Measurements from ENCODE around the gene IFI35. TPM values are rescaled to one million over a fixed set of nuclear protein-coding genes. Genes with fewer than 3 reads are reported as not detected.

Gene IFI35
- total and polyA plus RNA-seq, 9 of the 15 experiments (the other 6 are each of a cell fraction or from before 2014, with no cell fraction given) = 4.4 to 13.1 (median 10.2) TPM

GRCh38 chr17:42980274-42980765 lies 26.3 kb upstream of the IFI35 start, which contains the start of gene RUNDC1 (continued):
- TF ChIP-seq YY1 (IDR thresholded peaks at IDR 0.05; ENCODE audit: borderline replicate concordance in 1 of 3, control insufficient read depth in 1 of 3, extremely low read depth in 1 of 3, insufficient read depth in 3 of 3, insufficient read length in 1 of 3, insufficient replicate concordance in 2 of 3, low read depth in 1 of 3, low read length in 2 of 3) (peak; percentile 77 to 97 (median 96)), ZNF3 (CRISPR knock-in tag; IDR thresholded peaks at IDR 0.05) (no peak), ILF3 (IDR thresholded peaks at IDR 0.05; ENCODE audit: borderline replicate concordance) (no peak), ZNF584 (CRISPR knock-in tag; IDR thresholded peaks at IDR 0.05; ENCODE audit: low read depth) (no peak; the same call in 1 of the 2 replicates), SRSF7 (optimal IDR thresholded peaks at IDR 0.05; ENCODE audit: low read depth, low read length) (no peak), STAT5A (IDR thresholded peaks at IDR 0.05; ENCODE audit: borderline replicate concordance, low read length) (no peak), ETV6 (IDR thresholded peaks at IDR 0.05; ENCODE audit: borderline replicate concordance in 1 of 2, low read depth in 2 of 2, low read length in 1 of 2) (no peak), ETV6 (CRISPR knock-in tag; IDR thresholded peaks at IDR 0.05; ENCODE audit: borderline replicate concordance) (no peak), CUX1 (CRISPR knock-in tag; IDR thresholded peaks at IDR 0.05) (no peak), KLF16 (IDR thresholded peaks at IDR 0.05) (no peak), POLR2AphosphoS2 (IDR thresholded peaks at IDR 0.05; ENCODE audit: low read length) (no peak), U2AF1 (optimal IDR thresholded peaks at IDR 0.05; ENCODE audit: low read depth, low read length) (no peak), ESRRA (IDR thresholded peaks at IDR 0.05; ENCODE audit: borderline replicate concordance, low read depth) (no peak), COPS2 (conservative IDR thresholded peaks at IDR 0.05) (no peak), NCOA1 (IDR thresholded peaks at IDR 0.05; ENCODE audit: low read depth) (no peak), TARDBP (IDR thresholded peaks at IDR 0.05) (no peak), NFRKB (IDR thresholded peaks at IDR 0.05; ENCODE audit: low read depth) (0 out of 2 replicates have a peak, but pooled peaks have one; percentile 28)
- TF ChIP-seq, protein P1, sequence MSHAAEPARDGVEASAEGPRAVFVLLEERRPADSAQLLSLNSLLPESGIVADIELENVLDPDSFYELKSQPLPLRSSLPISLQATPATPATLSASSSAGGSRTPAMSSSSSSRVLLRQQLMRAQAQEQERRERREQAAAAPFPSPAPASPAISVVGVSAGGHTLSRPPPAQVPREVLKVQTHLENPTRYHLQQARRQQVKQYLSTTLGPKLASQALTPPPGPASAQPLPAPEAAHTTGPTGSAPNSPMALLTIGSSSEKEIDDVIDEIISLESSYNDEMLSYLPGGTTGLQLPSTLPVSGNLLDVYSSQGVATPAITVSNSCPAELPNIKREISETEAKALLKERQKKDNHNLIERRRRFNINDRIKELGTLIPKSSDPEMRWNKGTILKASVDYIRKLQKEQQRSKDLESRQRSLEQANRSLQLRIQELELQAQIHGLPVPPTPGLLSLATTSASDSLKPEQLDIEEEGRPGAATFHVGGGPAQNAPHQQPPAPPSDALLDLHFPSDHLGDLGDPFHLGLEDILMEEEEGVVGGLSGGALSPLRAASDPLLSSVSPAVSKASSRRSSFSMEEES (CRISPR knock-in tag; IDR thresholded peaks at IDR 0.05) = no peak
- TF ChIP-seq, protein P2, sequence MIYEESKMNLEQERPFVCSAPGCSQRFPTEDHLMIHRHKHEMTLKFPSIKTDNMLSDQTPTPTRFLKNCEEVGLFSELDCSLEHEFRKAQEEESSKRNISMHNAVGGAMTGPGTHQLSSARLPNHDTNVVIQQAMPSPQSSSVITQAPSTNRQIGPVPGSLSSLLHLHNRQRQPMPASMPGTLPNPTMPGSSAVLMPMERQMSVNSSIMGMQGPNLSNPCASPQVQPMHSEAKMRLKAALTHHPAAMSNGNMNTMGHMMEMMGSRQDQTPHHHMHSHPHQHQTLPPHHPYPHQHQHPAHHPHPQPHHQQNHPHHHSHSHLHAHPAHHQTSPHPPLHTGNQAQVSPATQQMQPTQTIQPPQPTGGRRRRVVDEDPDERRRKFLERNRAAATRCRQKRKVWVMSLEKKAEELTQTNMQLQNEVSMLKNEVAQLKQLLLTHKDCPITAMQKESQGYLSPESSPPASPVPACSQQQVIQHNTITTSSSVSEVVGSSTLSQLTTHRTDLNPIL (CRISPR knock-in tag; IDR thresholded peaks at IDR 0.05) = no peak
- TF ChIP-seq, protein P3, sequence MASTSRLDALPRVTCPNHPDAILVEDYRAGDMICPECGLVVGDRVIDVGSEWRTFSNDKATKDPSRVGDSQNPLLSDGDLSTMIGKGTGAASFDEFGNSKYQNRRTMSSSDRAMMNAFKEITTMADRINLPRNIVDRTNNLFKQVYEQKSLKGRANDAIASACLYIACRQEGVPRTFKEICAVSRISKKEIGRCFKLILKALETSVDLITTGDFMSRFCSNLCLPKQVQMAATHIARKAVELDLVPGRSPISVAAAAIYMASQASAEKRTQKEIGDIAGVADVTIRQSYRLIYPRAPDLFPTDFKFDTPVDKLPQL (IDR thresholded peaks at IDR 0.05; ENCODE audit: extremely low read depth, insufficient read length) = no peak
